NCI-H82 (cell line): Measurements from ENCODE around the gene OTUB2.

ENCODE experiments used
- DNase-seq: peaks from one replicate; lab custom pipeline; 2025; lab: John Stamatoyannopoulos, UW

Gene OTUB2

GRCh38 chr14:94041551-94042346, 15.6 kb downstream of the OTUB2 start:
- DNase-seq, result no peak

- DNase-seq, result no peak
These were observed 16.4 kb downstream of the OTUB2 start for GRCh38 chr14:94042433-94043091.

- no peak for DNase-seq
These were observed 17.1 kb downstream of the OTUB2 start for GRCh38 chr14:94043111-94043755.

- peak; percentile 27 for DNase-seq
These were observed 17.8 kb downstream of the OTUB2 start for GRCh38 chr14:94043756-94044475.

GRCh38 chr14:94044476-94045091, 18.4 kb downstream of the OTUB2 start:
- no peak for DNase-seq

GRCh38 chr14:94045101-94045500, 19.0 kb downstream of the OTUB2 start:
- DNase-seq, result no peak

GRCh38 chr14:94045563-94046345, 19.6 kb downstream of the OTUB2 start:
- DNase-seq, result no peak

GRCh38 chr14:94046696-94047250, 20.6 kb downstream of the OTUB2 start:
- no peak for DNase-seq

- no peak for DNase-seq
These were observed 21.4 kb downstream of the OTUB2 start for GRCh38 chr14:94047581-94047980.

GRCh38 chr14:94048691-94049624, 22.8 kb downstream of the OTUB2 start:
- DNase-seq, result peak; percentile 97

- DNase-seq, result no peak
These were observed 23.5 kb downstream of the OTUB2 start for GRCh38 chr14:94049625-94050023.

- no peak for DNase-seq
These were observed 24.2 kb downstream of the OTUB2 start for GRCh38 chr14:94050231-94050880.

GRCh38 chr14:94051115-94051514, 25.0 kb downstream of the OTUB2 start:
- DNase-seq, result peak; percentile 27

GRCh38 chr14:94051779-94052178, 25.6 kb downstream of the OTUB2 start:
- DNase-seq, result no peak

- no peak for DNase-seq
These were observed 26.1 kb downstream of the OTUB2 start for GRCh38 chr14:94052199-94052598.

- DNase-seq, result no peak
These were observed 26.5 kb downstream of the OTUB2 start for GRCh38 chr14:94052662-94053061.

- no peak for DNase-seq
These were observed 28.3 kb downstream of the OTUB2 start for GRCh38 chr14:94054401-94054800.

- DNase-seq, result no peak
These were observed 28.8 kb downstream of the OTUB2 start for GRCh38 chr14:94054936-94055335.
